GM12892 (cell line): ENCODE results near the gene PSMA5.
"Not testable (repeated sequence)": the region's sequence is repeated elsewhere in the genome, so short reads cannot be mapped to it uniquely, and the experiment has no call there.

Source experiments
- DNase-seq: peaks from one replicate; pipeline ENCODE4 v3.0.0; 2011; ENCODE audit not compliant: insufficient read length
- FAIRE-seq: peaks from 2 replicates; lab custom pipeline; 2011; peaks lifted over from hg19 to GRCh38; lab: Jason Lieb, UNC
- POLR2A ChIP-seq: IDR thresholded peaks from 2 replicates; pipeline ENCODE4 v1.6.1; 2011; ENCODE audit warnings: low read depth, low read length, control low read depth
- POLR2AphosphoS5 ChIP-seq: IDR thresholded peaks from 2 replicates; pipeline ENCODE4 v1.6.1; 2011; ENCODE audit warnings: low read depth, low read length, control low read depth
- TAF1 ChIP-seq: IDR thresholded peaks from 2 replicates; pipeline ENCODE4 v1.6.1; 2011; ENCODE audit warnings: low read depth, mild to moderate bottlenecking, control low read depth, low read length, borderline replicate concordance

PSMA5 gene

DNA sequence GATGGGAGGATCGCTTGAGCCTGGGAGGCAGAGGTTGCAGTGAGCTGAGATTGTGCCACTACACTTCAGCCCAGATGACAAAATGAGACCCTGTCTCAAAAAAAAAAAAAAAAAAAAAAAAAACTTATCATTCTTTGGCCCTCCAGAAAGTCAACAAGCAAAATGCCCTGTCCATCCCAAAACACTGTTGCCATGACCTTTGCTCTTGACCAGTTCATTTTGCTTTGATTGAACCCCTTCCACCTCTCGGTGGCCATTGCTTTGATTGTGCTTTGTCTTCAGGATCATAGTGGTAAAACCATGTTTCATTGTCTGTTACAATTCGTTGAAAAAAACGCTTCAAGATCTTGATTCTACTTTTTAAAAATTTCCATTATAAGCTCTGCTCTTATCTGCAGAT lies 31.6 kb upstream of the PSMA5 start:
- DNase-seq (no peak), FAIRE-seq (no peak)
- TF ChIP-seq TAF1, result no peak
- no peak for TF ChIP-seq POLR2A

GRCh38 chr1:109454497-109455133 lies 28.4 kb upstream of the PSMA5 start:
- DNase-seq (no peak), FAIRE-seq (no peak)
- TF ChIP-seq POLR2A (no peak), TAF1 (no peak), POLR2AphosphoS5 (no peak)

- TF ChIP-seq POLR2AphosphoS5, result no peak
- no peak for TF ChIP-seq TAF1
- TF ChIP-seq POLR2A, result no peak
- FAIRE-seq (no peak), DNase-seq (no peak)
These were observed 21.3 kb upstream of the PSMA5 start for GRCh38 chr1:109447524-109447923.

DNA sequence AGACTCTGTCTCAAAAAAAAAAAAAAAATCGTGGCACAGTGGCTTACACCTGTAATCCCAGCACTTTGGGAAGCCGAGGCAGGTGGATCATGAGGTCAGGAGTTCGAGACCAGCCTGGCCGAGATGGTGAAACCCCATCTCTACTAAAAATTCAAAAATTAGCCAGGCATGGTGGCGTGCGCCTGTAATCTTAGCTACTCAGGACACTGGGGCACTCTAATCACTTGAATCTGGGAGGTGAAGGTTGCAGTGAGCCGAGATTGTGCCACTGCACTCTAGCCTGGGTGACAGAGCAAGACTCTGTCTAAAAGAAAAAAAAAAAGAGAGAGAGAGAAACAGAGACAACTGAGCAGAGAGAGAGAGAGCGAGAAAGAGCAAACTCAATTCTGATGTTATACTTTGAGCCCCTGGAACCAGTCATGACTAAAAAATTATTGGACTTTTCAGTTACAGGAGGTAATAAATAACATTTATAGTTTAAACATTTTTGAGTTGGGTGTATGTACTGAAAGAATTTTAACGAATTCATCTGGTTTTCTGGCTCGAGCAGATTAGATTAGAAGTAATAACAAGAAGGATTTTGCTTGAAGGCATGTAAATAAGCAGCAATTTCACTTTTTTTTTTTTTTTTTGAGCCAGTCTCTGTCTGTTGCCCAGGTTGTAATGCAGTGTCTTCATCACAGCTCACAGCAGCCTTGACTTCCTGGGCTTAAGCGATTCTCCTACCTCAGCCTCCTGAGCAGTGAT lies 19.9 kb upstream of the PSMA5 start:
- DNase-seq, FAIRE-seq: not testable (repeated sequence)

DNA sequence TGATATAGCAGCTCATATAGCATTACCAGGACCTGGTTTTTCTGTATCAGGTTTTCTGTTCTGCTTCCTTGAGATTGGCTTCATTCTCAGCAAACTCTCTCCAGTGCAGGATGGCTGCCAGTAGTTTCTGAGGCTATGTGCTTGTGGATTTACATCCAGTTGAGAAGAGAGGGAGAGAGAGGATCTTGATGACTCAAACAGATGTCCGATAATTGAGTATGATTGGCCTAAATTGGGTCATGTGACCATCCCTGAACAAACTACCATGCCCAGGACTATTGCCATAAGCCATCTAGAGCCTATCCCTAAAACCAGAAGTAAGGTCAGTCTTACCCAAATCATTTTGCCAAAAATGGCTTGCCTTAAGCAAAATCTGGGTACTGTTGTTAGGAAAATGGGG lies 18.1 kb upstream of the PSMA5 start:
- no peak for FAIRE-seq
- TF ChIP-seq POLR2A (no peak), POLR2AphosphoS5 (no peak), TAF1 (no peak)
- DNase-seq, result no peak

DNA sequence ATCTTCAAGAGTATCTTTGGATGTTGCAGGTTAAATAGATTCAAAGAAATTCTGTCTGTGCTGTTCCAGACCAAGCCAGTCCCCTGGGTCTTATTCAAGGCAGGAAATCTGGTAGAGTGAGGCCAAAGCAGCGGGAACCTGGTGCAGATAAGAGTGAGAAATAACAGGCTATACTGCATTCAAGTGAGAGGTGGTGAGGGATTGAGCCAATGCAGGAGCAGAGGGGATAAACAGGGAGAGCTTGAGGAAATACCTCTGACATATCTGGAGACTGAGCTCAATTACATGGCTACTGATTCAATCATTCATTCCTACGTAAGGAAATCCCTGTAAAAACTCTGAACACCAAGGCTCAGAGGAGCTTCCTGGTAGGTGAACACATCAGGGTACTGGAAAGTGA lies 17.2 kb upstream of the PSMA5 start:
- DNase-seq, result no peak
- FAIRE-seq, result no peak
- TF ChIP-seq TAF1 (no peak), POLR2A (no peak), POLR2AphosphoS5 (no peak)

- FAIRE-seq (no peak), DNase-seq (no peak)
- TF ChIP-seq TAF1 (no peak), POLR2A (no peak)
These were observed 14.8 kb upstream of the PSMA5 start for GRCh38 chr1:109441069-109441468.

DNA sequence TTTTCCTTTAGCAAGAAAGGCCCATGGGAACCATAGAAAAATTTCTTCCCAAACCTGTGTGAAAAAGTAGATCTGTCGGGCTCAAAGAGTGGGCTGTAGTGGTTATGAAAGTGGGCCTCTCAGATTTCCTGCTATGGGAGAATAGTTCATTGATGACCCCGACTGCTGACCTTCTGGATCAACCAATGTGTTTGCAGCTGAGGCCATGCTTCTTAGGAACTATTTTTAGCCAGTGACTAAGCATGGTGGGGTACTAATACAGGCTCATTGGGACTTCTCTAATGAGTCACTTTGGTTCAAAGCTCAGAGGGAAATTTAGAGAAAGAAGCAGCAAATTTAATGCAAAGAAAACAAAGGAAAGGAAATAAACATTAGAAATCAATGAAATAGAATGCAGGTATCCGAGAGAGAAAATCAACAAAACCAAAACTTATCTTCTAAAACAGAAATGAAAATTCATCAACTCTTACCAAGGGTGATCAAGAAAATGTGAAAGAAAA lies 12.6 kb upstream of the PSMA5 start:
- TF ChIP-seq POLR2AphosphoS5 (no peak), POLR2A (no peak), TAF1 (no peak)
- DNase-seq (no peak), FAIRE-seq (no peak)

- DNase-seq (no peak), FAIRE-seq (no peak)
- TF ChIP-seq POLR2AphosphoS5 (no peak), TAF1 (no peak), POLR2A (no peak)
These were observed 8.2 kb upstream of the PSMA5 start for GRCh38 chr1:109434484-109434883.

DNA sequence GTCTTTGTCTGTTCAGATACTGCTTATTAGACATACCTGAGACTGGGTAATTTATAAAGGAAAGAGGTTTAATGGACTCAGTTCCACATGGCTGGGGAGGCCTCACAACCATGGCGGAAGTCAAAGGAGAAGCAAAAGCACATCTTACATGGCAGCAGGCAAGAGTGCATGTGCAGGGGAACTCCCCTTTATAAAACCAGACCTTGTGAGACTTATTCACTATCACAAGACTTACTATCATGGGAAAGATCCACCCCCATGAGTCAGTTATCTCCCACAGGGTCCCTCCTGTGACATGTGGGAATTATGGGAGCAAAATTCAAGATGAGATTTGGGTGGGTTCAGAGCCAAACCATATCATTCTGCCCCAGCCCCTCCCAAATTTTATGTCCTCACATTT lies 7.1 kb upstream of the PSMA5 start:
- TF ChIP-seq POLR2A, result no peak
- no peak for TF ChIP-seq TAF1
- no peak for TF ChIP-seq POLR2AphosphoS5
- FAIRE-seq (no peak), DNase-seq (no peak)

DNA sequence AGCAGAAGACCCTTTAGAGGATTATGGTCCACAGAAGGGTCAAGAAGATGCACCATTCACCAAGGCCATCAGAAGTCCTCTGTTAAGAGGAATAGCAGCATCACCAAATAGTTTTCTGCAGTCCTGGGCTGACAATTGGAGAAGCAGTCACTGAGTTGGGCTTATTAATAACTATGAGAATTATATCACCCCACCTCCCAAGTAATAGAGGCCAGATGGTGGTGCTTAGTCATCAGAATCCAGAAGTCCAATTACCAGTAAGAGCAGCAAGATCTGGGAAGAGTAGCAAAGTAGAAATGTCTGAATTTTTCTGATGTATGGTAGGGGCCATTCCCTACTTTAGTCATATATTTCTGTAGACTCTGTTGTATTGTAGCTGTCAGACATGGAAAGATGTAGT lies 6.1 kb upstream of the PSMA5 start:
- DNase-seq (no peak), FAIRE-seq (no peak)

DNA sequence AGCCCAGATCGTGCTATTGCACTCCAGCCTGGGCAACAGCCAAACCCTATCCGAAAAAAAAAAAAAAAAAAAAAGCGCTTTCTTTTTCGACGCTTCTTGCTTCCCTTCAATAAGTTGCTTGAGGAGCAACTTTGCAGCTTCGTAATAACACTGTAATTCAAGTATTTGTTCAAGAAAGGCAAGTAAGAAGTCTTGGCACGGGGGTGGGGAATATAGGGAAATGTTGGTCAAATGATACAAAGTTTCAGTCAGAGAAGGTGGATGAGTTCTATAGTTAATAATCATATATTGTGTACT lies 871 bp upstream of the PSMA5 start:
- DNase-seq (no peak), FAIRE-seq (no peak)
- TF ChIP-seq POLR2AphosphoS5 (no peak), TAF1 (no peak), POLR2A (no peak)

More for the DNA sequence above, 6.1 kb upstream of the PSMA5 start:
- TF ChIP-seq TAF1 (no peak), POLR2AphosphoS5 (no peak), POLR2A (no peak)
